ENCODE measurements around the gene PDIA5. TPM values are rescaled to one million over a fixed set of nuclear protein-coding genes. Genes with fewer than 3 reads are reported as not detected.

The PDIA5 gene
- total RNA-seq, 1 experiment from 2014 or later = 50.8 TPM

DNA sequence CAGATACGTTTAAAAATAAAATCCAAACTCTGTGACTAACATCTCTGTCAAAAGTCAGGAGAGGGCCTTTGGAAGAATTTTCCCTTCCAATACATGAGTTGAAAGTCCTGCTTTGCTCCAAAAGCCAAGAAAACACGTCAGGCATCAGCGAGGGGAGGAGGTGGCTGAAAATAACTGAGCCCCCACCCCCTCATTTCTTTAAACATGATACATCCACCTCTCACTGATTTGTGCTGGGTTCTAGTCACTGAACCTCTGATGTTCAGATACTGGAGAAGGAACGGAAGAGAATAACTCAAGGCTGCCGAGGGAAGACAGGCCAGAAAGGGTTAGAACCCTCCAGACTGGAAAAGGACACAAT lies 29.8 kb upstream of the PDIA5 start (continued):
- no peak for TF ChIP-seq YY1 (IDR thresholded peaks at IDR 0.05; ENCODE audit: extremely low read depth, insufficient replicate concordance, low read depth, low read length)

DNA sequence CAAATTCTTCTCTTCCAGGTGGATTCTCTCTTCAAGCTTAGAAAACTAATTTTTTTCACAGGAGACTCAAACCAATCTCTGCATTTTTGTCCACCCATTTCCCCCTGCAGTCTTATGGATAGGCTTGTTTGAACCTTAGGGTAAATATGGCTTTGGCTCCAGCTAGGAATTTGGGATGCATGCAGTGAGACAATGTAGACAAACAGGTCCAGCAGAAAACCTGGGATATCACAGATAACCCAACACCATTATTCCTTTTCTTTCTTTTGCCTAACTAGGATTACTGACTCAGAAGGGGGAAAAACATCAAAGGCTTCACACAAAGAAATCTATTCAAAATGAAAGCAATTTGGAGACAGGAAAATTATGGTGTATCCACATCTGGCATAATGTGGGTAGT lies 28.1 kb upstream of the PDIA5 start:
- H3K4me1 ChIP-seq (ENCODE audit: control insufficient read depth in 1 of 2, insufficient read depth in 2 of 2, low read length in 2 of 2) = no peaks in the 10 kb centered on the region
- H2AFZ ChIP-seq (ENCODE audit: low read depth, low read length, poor library complexity, severe bottlenecking) = no peak overlapping the region
- no peak overlapping the region for H3K4me2 ChIP-seq (ENCODE audit: low read length)
- H3K4me3 ChIP-seq (replicated peaks in 1 of 2; ENCODE audit: low read depth in 1 of 2, low read length in 2 of 2) = no peak overlapping the region
- no peaks in the 10 kb centered on the region for H3K79me2 ChIP-seq (ENCODE audit: insufficient read depth, low read length)
- ChIA-PET POLR2A (no interaction called here), RAD21 (ENCODE audit: low non-redundant PET in 1 of 2, low total read pairs in 2 of 2, uncharacterized antibody in 2 of 2, unreplicated experiment in 2 of 2) (no interaction called here), CTCF (no interaction called here)
- no peak for TF ChIP-seq ELF1 (IDR thresholded peaks at IDR 0.05; ENCODE audit: borderline replicate concordance, low read depth)
- no peak for TF ChIP-seq SRF (IDR thresholded peaks at IDR 0.05; ENCODE audit: low read depth)
- no peak for TF ChIP-seq RAD21 (IDR thresholded peaks at IDR 0.05; ENCODE audit: low read depth)
- TF ChIP-seq ZNF274 (IDR thresholded peaks at IDR 0.05; ENCODE audit: low read depth, low read length) = no peak
- no peak for TF ChIP-seq EGR1 (IDR thresholded peaks at IDR 0.05; ENCODE audit: low read depth)
- TF ChIP-seq TCF7L2 (IDR thresholded peaks at IDR 0.05; ENCODE audit: borderline replicate concordance, extremely low read depth, insufficient read depth, insufficient read length) = no peak
- TF ChIP-seq SP1 (IDR thresholded peaks at IDR 0.05; ENCODE audit: low read depth) = no peak
- TF ChIP-seq JUND (IDR thresholded peaks at IDR 0.05) = no peak
- no peak for TF ChIP-seq ZBTB33 (IDR thresholded peaks at IDR 0.05; ENCODE audit: extremely low read depth, insufficient replicate concordance, low read length)
- no peak for TF ChIP-seq ZFX (IDR thresholded peaks at IDR 0.05)
- no peak for TF ChIP-seq POLR2AphosphoS5 (IDR thresholded peaks at IDR 0.05; ENCODE audit: low read depth, low read length)
- no peak for TF ChIP-seq REST (IDR thresholded peaks at IDR 0.05; ENCODE audit: low read depth)
- TF ChIP-seq YY1 (IDR thresholded peaks at IDR 0.05; ENCODE audit: extremely low read depth, insufficient replicate concordance, low read depth, low read length) = no peak
- TF ChIP-seq EZH2 (IDR thresholded peaks at IDR 0.05) = no peak
- H3K36me3 ChIP-seq (ENCODE audit: control insufficient read depth in 1 of 2, insufficient read depth in 2 of 2, low read length in 2 of 2) = no peaks in the 10 kb centered on the region
- H4K20me1 ChIP-seq (ENCODE audit: insufficient read depth) = no peaks in the 10 kb centered on the region
- no peaks in the 10 kb centered on the region for H3K9me2 ChIP-seq (ENCODE audit: insufficient read depth)
- no peak overlapping the region for H3K9ac ChIP-seq (ENCODE audit: low read length)
- H3K27me3 ChIP-seq (ENCODE audit: insufficient read depth, low read length) = 0 out of 2 replicates have a peak, but pooled peaks cover 4% of the 10 kb centered on the region
- no TSS peak for BruUV-seq (replicated peaks)
- intact Hi-C loops (cut with micrococcal nuclease) = no loop called here
- ATAC-seq = no peak
- no peak overlapping the region for H3K27ac ChIP-seq (ENCODE audit: low read depth, low read length)
- no peaks in the 10 kb centered on the region for H3K9me3 ChIP-seq (ENCODE audit: control insufficient read depth in 1 of 2, insufficient read depth in 1 of 2, low read depth in 1 of 2, low read length in 2 of 2)
- DNase-seq (ENCODE audit: low read depth, low spot score) = no peak

All from HCT116 (cell line).